ENCODE results near the gene YIF1B.

Gene YIF1B

DNA sequence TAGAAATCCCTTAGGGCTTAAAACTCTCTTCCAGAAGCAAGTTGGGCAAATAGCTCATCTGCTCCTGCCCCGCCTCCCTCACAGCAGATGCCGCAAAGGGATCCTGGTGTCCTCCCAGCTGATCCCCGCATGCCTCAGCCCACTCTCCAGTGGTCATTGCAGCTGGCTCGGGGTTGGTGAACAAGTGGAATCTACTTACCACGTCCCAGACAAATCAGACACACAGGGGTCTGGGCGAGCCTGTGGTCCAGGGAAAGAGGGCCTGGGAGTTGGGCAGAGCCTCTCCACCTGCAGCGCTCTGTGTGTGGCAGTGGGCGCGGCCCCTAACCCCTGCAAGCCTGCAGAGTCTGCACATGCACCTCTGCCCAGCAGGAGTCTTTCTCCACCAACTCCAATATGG, 22.5 kb downstream of the YIF1B start:
- TF ChIP-seq, protein P1, sequence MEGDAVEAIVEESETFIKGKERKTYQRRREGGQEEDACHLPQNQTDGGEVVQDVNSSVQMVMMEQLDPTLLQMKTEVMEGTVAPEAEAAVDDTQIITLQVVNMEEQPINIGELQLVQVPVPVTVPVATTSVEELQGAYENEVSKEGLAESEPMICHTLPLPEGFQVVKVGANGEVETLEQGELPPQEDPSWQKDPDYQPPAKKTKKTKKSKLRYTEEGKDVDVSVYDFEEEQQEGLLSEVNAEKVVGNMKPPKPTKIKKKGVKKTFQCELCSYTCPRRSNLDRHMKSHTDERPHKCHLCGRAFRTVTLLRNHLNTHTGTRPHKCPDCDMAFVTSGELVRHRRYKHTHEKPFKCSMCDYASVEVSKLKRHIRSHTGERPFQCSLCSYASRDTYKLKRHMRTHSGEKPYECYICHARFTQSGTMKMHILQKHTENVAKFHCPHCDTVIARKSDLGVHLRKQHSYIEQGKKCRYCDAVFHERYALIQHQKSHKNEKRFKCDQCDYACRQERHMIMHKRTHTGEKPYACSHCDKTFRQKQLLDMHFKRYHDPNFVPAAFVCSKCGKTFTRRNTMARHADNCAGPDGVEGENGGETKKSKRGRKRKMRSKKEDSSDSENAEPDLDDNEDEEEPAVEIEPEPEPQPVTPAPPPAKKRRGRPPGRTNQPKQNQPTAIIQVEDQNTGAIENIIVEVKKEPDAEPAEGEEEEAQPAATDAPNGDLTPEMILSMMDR (IDR thresholded peaks at IDR 0.05): no peak

DNA sequence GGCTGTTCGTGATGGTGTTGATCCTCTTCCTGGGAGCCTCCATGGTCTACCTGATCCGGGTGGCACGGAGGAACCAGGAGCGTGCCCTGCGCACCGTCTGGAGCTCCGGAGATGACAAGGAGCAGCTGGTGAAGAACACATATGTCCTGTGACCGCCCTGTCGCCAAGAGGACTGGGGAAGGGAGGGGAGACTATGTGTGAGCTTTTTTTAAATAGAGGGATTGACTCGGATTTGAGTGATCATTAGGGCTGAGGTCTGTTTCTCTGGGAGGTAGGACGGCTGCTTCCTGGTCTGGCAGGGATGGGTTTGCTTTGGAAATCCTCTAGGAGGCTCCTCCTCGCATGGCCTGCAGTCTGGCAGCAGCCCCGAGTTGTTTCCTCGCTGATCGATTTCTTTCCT, 23.9 kb downstream of the YIF1B start:
- TF ChIP-seq, protein P1 (IDR thresholded peaks at IDR 0.05): peak; percentile 23; the same call in 1 of the 2 replicates

DNA sequence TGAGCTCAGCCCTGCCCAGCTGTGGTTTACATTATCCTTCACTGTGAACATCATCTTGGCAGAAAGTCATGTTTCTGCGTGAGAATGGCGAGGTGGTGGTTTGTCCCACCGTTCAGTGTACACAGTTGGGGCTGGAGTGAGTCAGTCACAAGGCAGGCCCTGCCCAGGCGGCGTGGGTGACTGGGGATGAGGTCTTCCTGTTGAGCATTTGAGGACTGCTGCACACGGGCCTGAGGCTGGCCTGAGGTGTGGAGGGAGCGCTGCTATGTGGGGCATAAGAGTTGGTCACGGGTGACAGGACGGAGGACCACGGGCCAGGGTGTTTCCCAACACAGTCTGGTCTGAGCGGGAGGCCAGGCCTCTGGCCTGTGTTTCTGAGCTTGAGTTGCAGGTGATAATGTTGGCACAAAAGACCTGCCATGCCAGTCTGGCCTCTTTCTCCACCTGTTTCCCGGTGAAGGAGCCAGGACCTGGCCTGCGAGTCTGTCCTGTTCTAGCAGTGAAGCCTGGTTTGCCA, 25.1 kb downstream of the YIF1B start:
- TF ChIP-seq, protein P1 (IDR thresholded peaks at IDR 0.05): no peak

DNA sequence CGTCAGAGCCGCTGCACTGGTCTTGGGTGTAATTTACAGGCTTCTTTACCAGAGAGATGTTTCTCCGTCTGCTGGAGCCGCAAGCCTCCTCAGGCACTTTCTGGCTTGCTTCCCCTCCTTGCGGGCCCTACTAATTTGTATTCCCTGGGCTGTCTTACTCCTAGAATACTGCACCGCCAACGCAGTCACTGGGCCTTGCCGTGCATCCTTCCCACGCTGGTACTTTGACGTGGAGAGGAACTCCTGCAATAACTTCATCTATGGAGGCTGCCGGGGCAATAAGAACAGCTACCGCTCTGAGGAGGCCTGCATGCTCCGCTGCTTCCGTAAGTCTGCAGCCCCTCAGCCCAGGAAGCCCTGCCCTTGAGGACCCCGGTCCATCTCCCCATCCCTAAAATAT, 25.8 kb downstream of the YIF1B start:
- TF ChIP-seq, protein P1 (IDR thresholded peaks at IDR 0.05): no peak

DNA sequence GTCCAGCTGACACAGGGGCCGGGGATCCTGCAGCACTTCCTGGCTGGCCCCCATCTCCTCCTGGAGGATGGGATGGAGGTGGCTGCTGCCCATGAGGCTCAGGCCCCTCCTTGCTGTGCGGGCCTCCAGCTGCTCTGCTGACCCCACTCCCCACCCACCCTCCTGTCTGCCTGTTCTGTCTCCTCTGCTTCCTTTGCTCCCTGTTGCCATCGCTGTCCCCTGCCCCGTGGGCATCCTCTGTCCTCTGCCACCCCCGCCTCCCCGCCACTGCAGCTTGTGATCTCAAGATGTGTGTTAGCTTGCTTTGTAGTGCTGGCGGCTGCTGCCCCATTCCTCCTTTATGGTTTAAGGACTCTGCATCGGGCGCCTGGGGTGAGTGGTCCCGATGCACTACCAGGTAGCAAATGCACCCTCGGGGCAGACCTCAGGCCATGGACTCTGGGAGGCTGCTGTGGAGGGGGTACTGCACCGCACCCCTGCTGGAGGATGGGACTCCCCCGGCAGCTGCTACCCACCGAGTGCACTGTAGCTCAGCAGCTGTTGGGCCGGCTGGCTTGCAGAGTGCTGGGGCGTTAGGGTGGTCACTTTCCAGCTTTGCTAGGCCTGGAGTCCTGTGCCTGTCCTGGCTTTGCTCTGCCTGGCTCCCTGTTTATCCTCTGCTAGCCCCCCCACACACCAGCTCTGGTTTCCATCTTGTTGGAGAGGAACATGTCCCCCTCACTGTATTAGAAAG, 27.5 kb downstream of the YIF1B start:
- TF ChIP-seq, protein P1 (IDR thresholded peaks at IDR 0.05): no peak

DNA sequence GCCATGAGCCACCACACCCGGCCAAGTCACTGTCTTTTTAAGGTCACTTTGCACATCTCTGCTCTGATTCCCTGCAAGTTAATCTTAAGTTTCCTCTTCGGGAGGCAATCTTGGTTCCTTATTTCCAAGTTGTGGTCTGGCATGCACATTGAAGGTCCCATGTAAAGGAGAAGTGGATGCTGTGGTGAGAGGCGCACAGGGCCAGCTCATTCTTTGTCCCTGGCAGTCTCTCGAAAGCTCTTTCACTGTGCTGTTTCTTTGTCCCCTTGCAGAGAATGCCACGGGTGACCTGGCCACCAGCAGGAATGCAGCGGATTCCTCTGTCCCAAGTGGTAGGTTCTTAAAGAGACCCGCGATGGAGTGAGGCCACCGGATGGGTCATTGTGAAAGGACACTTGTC, 28.1 kb downstream of the YIF1B start:
- TF ChIP-seq, protein P1 (IDR thresholded peaks at IDR 0.05): no peak

DNA sequence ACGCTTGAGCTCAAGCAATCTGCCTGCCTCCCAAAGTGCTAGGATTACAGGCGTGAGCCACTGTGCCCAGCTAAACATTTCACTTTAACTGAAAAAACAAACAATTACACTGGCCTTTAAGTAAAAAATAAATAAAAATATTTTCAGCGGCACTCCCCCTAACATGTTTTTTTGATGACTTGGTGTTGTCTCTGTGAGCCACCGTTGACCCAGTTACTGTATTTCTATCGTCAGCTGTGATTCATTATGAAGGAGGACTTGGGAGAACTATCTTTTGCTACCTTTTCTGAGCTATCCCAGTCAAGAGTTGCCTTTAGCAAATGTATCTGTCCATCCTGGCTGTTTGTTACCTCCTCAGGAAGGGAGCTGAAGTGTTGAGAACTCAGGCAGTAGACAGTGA, 30.2 kb downstream of the YIF1B start:
- TF ChIP-seq, protein P1 (IDR thresholded peaks at IDR 0.05): no peak
